Right lobe of liver (tissue), 6 donors: Measurements from ENCODE around the gene CCNJL. TPM values are rescaled to one million over a fixed set of nuclear protein-coding genes. Genes with fewer than 3 reads are reported as not detected.

Source experiments
- ATAC-seq, 4 donors: fragments of 200-7000 bp; cut with Tn5 transposase; one replicate each; pipeline ENCODE4 v1.9.1; 2020; ENCODE audit warnings: mild to moderate bottlenecking in 4 of 4, moderate library complexity in 4 of 4
- DNase-seq, 3 donors: peaks; one replicate each; pipeline ENCODE4 v3.0.0-alpha.2; 2020
- H3K27ac ChIP-seq, 3 donors: fragments of 200-600 bp; one replicate each; pipeline ENCODE4 v1.8.0; 2022
- H3K27me3 ChIP-seq, 2 donors: fragments of 200-600 bp; one replicate each; pipeline ENCODE4 v1.8.0; 2022
- H3K36me3 ChIP-seq, 4 donors: fragments of 200-600 bp; sonication (generic) in 1 of 4; one replicate each; pipeline versions ENCODE4 v1.5.1 to v1.8.0; 2017 to 2022; ENCODE audit warnings: control low read depth in 1 of 4
- H3K4me1 ChIP-seq, 4 donors: fragments of 200-600 bp; sonication (generic) in 1 of 4; one replicate each; pipeline versions ENCODE4 v1.5.1 to v1.8.0; 2017 to 2022; ENCODE audit warnings: control low read depth in 1 of 4
- H3K4me3 ChIP-seq, 3 donors: fragments of 200-600 bp; one replicate each; pipeline ENCODE4 v1.8.0; 2022
- H3K9me3 ChIP-seq, 4 donors: fragments of 200-600 bp; sonication (generic) in 1 of 4; one replicate each; pipeline versions ENCODE4 v1.5.1 to v1.8.0; 2017 to 2022; ENCODE audit warnings: control low read depth in 1 of 4
- POLR2A ChIP-seq: fragments of 450-650 bp; IDR thresholded peaks from one replicate; pipeline ENCODE4 v1.6.1; 2017; ENCODE audit warnings: antibody characterized with exemption, mild to moderate bottlenecking
- WGBS: methylation state at CpG from one replicate; pipeline ENCODE4 v1.1.6; 2018; ENCODE audit warnings: low coverage, low lambda C conversion rate; ENCODE audit not compliant: insufficient coverage; ENCODE audit errors: missing lambda C conversion rate; 5-methylcytosine and 5-hydroxymethylcytosine counted together
- intact Hi-C, 2 donors: fragments of 100-400 bp; cut with DNase I; formaldehyde crosslinking; loops; one replicate each; pipeline versions ENCODE4 v1.11.2 to v1.14.1; 2022
- small RNA-seq, 2 experiments: library from RNA; depleted of rRNA; stranded (forward); fragments of <200 nt; gene quantifications; one replicate each; pipeline ENCODE3, GENCODE V24; 2016
- total RNA-seq, 6 experiments: library from RNA; depleted of rRNA in 2 of 6; stranded (reverse); fragments of >200 nt in 2 of 6; fragmentation: NEBNext Ultra II Directional in 3 of 6; extraction: Animal tissue kit (Norgen Biotek cat#: 25700) in 3 of 6; gene quantifications; one replicate each; pipeline versions ENCODE4 v1.1.0 to v1.2.4, GENCODE V29; 2016 to 2023
- TF ChIP-seq, protein P1 (sequence below), 4 donors: fragments of 200-600 bp in 3 of 4; fragments of 450-650 bp in 1 of 4; IDR thresholded peaks; one replicate each; pipeline versions ENCODE4 v1.5.1 to v1.8.0; 2016 to 2022; ENCODE audit warnings: antibody characterized with exemption in 4 of 4, mild to moderate bottlenecking in 2 of 4
- donor health status: DM: no; HTN: yes; CAD: no.
- donor health status: DM: no; HTN: no; CAD: no.
- donor health status: DM: no; HTN: no; CAD: no.
- donor health status: DM: no; HTN: yes; CAD: no.
- donor health status: DM: no; HTN: yes; CAD: no.

The CCNJL gene
- total RNA-seq, 6 experiments from 2014 or later: 0.19 to 0.79 (median 0.44) TPM

DNA sequence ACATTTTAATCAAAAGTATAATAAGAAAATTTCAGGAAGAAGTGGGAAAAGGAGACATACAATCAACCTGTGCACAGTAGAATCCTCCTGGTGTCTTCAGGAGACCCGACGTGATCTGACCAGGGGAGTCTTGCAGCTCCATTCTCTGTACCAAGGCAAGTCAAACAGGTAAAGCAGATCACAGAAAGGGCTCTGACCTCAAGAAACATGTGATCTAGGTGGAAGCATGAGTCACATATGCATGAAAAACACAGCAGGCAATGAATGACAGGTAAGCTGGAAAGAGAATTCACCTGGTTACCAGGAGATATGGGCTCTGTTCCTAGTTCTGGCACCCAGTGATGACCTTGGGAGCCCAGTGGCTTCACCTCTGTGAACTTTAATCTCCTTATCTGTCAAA lies 102.4 kb downstream of the CCNJL start:
- TF ChIP-seq, protein P1, sequence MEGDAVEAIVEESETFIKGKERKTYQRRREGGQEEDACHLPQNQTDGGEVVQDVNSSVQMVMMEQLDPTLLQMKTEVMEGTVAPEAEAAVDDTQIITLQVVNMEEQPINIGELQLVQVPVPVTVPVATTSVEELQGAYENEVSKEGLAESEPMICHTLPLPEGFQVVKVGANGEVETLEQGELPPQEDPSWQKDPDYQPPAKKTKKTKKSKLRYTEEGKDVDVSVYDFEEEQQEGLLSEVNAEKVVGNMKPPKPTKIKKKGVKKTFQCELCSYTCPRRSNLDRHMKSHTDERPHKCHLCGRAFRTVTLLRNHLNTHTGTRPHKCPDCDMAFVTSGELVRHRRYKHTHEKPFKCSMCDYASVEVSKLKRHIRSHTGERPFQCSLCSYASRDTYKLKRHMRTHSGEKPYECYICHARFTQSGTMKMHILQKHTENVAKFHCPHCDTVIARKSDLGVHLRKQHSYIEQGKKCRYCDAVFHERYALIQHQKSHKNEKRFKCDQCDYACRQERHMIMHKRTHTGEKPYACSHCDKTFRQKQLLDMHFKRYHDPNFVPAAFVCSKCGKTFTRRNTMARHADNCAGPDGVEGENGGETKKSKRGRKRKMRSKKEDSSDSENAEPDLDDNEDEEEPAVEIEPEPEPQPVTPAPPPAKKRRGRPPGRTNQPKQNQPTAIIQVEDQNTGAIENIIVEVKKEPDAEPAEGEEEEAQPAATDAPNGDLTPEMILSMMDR (IDR thresholded peaks at IDR 0.05): no peak
- TF ChIP-seq POLR2A: no peak
- H3K4me1 ChIP-seq: no peaks in the 10 kb centered on the region
- peak in 1 of 4 donors; percentile 23 for ATAC-seq
- 53% methylated on average over 2 of the region's 2 CpGs for WGBS
- no peak overlapping the region for H3K27ac ChIP-seq
- no peak overlapping the region for H3K4me3 ChIP-seq
- H3K27me3 ChIP-seq: no peaks in the 10 kb centered on the region
- H3K36me3 ChIP-seq: no peaks in the 10 kb centered on the region
- intact Hi-C loops: no loop called here
- no peak for DNase-seq
- no peaks in the 10 kb centered on the region for H3K9me3 ChIP-seq

DNA sequence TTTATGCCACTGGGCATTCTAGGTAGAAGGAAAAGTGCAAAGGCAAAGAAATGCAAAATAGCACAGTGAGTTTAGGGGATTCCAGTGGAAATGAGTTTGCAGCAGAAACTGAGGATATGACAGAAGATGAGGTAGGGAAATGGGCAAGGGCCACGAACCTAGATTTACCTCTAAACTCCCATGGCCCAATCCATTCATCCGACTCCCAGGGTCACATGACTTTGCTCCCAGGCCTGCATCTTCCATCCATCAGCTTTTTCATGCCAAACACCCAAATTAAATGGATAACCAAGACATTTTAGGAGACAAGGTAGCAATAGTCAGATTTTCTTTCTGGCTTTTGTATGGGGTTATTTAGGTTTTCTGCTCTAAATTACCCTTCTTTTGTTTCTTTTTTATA lies 105.3 kb downstream of the CCNJL start:
- TF ChIP-seq, protein P1 (IDR thresholded peaks at IDR 0.05): no peak
- no peak for TF ChIP-seq POLR2A
- DNase-seq (no peak), ATAC-seq (no peak)
- no peaks in the 10 kb centered on the region for H3K4me1 ChIP-seq
- H3K36me3 ChIP-seq: no peaks in the 10 kb centered on the region
- H3K27me3 ChIP-seq: no peaks in the 10 kb centered on the region
- H3K27ac ChIP-seq: no peak overlapping the region
- 84% methylated on average over 2 of the region's 2 CpGs for WGBS
- H3K9me3 ChIP-seq: no peaks in the 10 kb centered on the region
- H3K4me3 ChIP-seq: no peak overlapping the region
- intact Hi-C loops: no loop called here

Small RNAs within 50 kb of the gene (small RNA-seq; reads per million reads assigned to genes)
- 0 reads per million in 2 experiments for gene AC112191.3

Other genes starting within 250 kb of the CCNJL start
- 10 to 100 TPM in 3 of 6 experiments, 1 to 10 TPM in 3; 7.4 to 11.8 (median 9.6) TPM for gene PWWP2A, start 193.1 kb downstream of the CCNJL start, total RNA-seq
- gene FABP6, start 83.1 kb downstream of the CCNJL start, total RNA-seq: not detected
- under 1 TPM in 4 of 6 experiments, not detected in 2; 0.11 to 0.30 (median 0.15) TPM for gene C1QTNF2, start 58.1 kb upstream of the CCNJL start, total RNA-seq
- gene FAM200C, start 87.5 kb upstream of the CCNJL start, total RNA-seq: 1 to 10 TPM in 2 of 6 experiments, under 1 TPM in 4; 0.56 to 1.2 (median 0.95) TPM
- 10 to 100 TPM; 11.6 to 19.4 (median 17.0) TPM for gene SLU7, start 106.5 kb upstream of the CCNJL start, total RNA-seq
- gene PTTG1, start 109.3 kb upstream of the CCNJL start, total RNA-seq: 1 to 10 TPM in 3 of 6 experiments, under 1 TPM in 3; 0.51 to 5.9 (median 2.6) TPM